Coronary artery (tissue), 2 donors: ENCODE results near the gene SHC2.
A peak's percentile ranks its signal among the peaks of the same experiment; 100 is the strongest.

Experiments used
- DNase-seq: peaks from one replicate; pipeline ENCODE4 v3.0.0-alpha.2; 2017; ENCODE audit warnings: low spot score
- H3K27ac ChIP-seq, 2 donors: fragments of 200-600 bp; sonication (generic); one replicate each; pipeline ENCODE4 v1.5.1; 2016 to 2019
- H3K4me3 ChIP-seq: fragments of 200-600 bp; sonication (generic); 2 replicates; pipeline ENCODE4 v1.5.1; 2016; ENCODE audit warnings: mild to moderate bottlenecking, moderate library complexity
- TF ChIP-seq, protein P1 (sequence below): fragments of 200-600 bp; sonication (generic); IDR thresholded peaks from one replicate; pipeline ENCODE4 v1.5.1; 2019; ENCODE audit warnings: antibody characterized with exemption

The SHC2 gene

DNA sequence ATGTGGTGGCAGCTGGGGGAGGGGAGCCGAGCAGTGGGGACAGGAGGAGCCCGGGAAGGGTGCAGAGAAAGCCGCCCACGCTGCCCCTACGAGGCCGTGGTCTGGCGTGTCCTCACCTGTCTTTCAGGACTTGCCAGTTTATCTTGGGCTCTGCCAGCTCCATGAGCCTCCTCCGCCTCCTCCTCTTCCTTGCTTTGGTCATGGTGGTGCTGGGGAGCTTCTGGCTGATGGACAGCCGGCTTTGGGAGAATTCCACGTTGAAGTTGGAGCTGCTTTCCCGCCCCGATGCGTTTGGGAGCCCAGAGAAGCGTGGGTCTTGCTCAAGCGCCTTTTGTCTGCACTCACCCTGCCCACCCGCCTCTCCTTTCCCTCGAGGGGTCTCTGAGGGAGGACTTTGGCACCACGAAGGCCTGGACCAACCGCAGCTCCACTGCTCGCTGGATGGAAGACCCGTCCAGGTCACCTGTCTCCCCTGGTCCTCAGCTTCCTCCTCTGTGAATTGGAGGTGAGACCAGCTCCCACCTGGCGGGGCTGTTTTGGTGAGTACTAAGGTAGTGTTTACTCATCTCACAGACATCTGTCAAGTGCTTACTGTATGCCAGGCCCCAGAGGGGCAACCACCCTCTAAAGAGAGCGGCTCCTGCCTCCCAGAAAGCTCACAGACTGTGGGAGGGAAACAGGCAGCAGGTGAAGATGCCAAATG, 86.5 kb downstream of the SHC2 start:
- peak; percentile 9 for DNase-seq
- no peak overlapping the region for H3K4me3 ChIP-seq
- TF ChIP-seq, protein P1, sequence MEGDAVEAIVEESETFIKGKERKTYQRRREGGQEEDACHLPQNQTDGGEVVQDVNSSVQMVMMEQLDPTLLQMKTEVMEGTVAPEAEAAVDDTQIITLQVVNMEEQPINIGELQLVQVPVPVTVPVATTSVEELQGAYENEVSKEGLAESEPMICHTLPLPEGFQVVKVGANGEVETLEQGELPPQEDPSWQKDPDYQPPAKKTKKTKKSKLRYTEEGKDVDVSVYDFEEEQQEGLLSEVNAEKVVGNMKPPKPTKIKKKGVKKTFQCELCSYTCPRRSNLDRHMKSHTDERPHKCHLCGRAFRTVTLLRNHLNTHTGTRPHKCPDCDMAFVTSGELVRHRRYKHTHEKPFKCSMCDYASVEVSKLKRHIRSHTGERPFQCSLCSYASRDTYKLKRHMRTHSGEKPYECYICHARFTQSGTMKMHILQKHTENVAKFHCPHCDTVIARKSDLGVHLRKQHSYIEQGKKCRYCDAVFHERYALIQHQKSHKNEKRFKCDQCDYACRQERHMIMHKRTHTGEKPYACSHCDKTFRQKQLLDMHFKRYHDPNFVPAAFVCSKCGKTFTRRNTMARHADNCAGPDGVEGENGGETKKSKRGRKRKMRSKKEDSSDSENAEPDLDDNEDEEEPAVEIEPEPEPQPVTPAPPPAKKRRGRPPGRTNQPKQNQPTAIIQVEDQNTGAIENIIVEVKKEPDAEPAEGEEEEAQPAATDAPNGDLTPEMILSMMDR = no peak
- no peak overlapping the region for H3K27ac ChIP-seq

DNA sequence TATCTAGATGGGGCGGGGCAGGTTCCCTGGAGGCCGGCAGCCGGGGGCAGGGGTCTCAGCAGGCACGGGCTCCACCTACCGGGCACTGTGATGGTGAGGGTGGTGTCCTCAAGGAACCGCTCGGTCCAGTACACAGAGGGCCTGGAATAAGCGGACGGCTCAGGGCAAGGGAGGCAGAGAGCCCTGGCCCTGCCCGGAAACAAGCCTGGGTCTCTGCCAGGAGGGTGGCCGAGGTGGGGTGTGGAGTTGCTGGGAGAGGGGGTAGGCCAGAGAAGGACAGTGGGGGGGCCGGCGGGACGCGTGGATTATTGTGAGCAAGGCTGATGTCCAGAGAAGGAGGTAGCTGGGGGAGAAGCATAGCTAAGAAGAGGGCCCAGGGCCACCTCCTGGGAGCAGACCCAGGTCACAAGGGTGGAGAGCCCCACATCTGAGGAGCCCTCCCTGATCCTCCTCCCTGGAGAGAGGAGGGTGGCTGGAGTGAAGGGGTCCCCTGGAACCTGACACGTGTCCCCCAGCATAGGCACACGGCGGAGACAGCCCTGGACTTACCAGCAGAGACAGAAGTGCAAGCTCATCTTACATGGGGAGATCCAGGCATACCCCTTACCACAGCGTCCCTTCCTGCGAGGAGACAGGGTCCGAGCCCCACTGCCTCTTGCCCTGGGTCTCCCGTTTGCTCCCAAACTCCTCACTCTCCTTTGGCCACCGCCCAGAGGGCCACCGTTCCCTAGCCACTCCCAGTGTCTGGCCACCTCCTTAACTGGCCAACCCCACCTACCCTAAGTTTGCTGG, 87.2 kb downstream of the SHC2 start:
- Histone ChIP-seq H3K27ac (no peak overlapping the region), H3K4me3 (no peak overlapping the region)
- DNase-seq = peak; percentile 63
- TF ChIP-seq, protein P1 = no peak

DNA sequence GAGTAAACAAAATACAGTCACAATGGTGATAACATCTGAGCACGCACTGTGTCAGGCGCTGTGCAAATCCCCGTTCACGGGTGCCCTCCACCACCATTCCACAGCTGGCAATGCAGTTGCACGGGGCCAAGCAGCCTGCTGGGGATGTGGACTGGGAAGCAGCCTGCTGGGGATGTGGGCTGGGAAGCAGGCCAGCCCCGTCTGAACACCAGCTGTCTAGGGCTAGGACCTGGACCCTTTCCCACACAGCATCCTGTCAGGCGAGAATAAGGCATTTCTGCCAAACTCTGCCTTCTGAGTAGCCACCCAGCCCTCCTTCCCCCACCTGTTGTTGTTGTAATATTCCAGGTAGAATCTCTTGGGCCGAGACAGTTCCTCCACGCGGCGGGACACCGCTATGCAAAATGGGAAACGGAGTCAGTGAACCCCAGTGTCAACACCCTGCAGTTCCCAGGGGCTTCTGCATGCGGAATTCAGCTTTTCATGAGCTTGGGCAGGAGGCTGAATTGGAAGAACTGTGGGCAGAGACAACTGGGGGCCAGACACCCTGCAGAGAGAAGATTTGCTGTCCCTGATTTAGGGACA, 88.4 kb downstream of the SHC2 start:
- no peak overlapping the region for H3K4me3 ChIP-seq
- TF ChIP-seq, protein P1 = no peak
- no peak overlapping the region for H3K27ac ChIP-seq
- no peak for DNase-seq

DNA sequence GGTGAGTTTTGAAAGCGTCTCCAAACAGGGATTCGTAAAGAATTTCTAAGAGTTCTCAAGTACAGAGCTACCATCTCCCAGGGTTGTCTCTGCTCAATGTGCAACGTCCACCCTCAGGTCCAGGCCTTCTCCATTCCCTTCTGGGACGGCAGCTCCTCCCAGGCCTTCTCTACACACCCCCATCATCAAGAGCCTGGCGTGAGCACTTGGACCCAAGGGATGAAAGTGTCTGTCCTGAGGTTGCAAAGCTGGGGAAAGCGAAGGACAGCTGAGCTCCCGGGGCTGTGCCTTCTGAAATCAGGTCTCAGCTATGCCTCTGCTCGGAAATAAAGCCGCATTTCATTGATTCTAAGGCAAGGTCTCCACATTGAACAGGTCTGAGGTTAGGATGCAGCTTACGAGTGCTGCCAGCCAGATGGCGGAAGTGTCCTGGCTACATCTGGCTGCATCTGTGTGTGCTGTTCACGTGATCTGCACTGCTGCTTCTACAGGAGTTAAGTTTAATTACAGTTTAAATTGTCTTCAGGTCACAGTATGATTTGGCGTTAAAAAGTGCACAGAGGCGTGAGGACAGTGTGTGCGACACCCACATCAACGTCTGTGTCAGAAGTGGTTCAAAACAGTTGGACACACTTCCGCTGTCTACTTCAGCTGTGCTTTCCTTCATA, 89.2 kb downstream of the SHC2 start:
- peak; percentile 55 for DNase-seq
- Histone ChIP-seq H3K4me3 (no peak overlapping the region), H3K27ac (no peak overlapping the region)
- TF ChIP-seq, protein P1 = no peak

DNA sequence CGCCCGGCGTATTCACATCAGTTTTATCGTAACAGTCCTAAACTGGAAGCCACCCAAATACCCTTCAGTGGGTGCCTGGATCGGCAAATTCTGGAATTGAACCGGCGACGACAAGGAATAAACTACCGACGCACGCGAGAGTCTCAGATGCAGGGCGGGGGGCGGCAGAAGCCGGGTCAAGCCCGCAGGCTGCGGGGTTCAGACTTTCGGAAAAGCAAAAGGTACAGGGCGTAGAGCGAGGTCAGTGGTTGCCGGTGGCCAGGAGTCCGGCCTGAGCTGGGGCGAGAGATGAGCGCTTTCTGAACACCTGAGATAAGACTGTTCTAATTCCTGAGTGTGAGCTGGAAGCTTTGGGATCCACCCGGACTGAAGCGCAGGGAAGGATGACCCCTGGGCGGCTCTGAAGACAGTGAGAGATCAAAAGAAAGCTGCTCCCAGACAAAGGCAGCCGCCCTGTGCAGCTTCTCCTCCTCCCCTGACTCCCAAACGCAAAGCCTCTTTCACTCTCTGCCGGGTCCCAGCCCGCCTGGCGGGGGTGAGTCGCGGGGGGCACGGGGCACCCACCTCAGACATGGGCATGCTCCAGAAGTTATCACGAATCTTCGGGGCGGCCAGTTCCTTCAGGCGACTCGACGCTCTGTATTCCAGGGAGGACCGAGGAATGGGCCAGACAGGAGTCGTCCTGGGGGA, 90.0 kb downstream of the SHC2 start:
- Histone ChIP-seq H3K4me3 (no peak overlapping the region), H3K27ac (no peak overlapping the region)
- peak; percentile 45 for DNase-seq
- TF ChIP-seq, protein P1 = no peak

DNA sequence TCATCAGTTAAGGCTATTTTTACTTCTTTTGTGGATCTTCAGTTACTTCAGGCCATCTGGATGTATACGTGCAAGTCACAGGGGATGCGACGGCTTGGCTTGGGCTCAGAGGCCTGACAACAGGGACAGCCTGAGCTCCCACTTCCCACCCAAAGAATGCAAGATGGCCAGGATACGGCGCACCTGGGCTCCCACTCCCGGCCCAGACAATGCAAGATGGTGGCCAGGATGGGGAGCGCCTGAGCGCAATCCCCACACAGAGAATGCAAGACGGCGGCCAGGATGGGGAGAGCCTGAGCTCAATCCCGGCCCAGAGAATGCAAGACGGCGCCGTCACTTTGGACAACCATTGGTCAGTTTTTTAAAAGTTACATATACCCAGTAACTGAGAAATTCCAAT, 91.0 kb downstream of the SHC2 start:
- TF ChIP-seq, protein P1 = no peak
- peak; percentile 61 for DNase-seq
- Histone ChIP-seq H3K4me3 (no peak overlapping the region), H3K27ac (no peak overlapping the region)
